ENCODE data around the gene RIN1. TPM values are rescaled to one million over a fixed set of nuclear protein-coding genes. Genes with fewer than 3 reads are reported as not detected.
A peak's percentile ranks its signal among the peaks of the same experiment; 100 is the strongest.

RIN1 gene
- polyA plus RNA-seq, 1 donor (not counting 4 experiments of a cell fraction or from before 2014, with no cell fraction given), result 10.6 TPM

DNA sequence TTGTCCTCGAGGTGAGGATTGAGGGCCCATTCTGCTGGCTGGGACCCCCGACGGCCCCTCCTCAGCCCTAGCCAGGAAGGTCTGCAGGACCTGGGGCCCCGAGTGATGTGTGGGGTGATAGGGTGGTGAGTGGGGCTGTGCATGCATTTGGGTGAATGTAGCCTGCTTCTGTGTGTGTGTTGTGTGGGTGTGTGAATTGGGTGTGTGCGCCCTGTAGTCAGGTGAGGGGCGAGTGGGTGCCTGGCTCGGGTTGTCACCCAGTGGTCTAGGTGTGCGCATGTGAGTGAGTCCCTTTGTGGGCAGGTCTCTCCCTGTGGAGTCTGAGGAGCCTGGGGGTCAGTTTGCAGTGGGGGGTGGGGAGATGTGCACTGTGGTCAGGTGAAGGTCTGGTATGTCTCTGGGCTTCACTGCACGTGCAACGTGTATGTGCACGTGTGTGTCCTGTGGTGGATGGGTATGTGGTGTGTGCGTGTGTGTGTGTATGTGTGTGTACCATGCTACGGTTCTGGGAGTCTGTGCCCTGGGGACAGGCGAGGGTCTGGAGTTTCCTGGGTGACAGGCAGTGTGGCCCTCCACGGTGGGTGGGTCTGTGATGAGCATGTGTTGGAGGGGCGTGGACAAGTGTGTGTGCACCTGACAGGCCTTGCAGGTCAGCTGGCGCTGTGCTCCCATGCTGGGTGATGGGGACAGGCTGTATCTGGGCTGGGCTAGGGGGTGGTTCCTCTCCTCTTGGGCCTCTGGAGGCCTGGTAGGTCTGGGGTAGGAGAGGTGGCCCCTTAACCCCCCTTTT lies 43.5 kb downstream of the RIN1 start:
- Histone ChIP-seq H3K27me3 (ENCODE audit: control insufficient read depth, extremely low read depth, insufficient read depth, low read length) (peaks cover 29% of the 10 kb centered on the region), H4K20me1 (ENCODE audit: control insufficient read depth, extremely low read depth, insufficient read depth, low read length) (no peaks in the 10 kb centered on the region), H3K27ac (ENCODE audit: control insufficient read depth, insufficient read depth, low read length) (no peak overlapping the region), H3K4me3 (ENCODE audit: control insufficient read depth in 2 of 3, extremely low read depth in 1 of 3, insufficient read depth in 2 of 3, low read depth in 1 of 3, low read length in 3 of 3) (no peak overlapping the region), H3K4me1 (ENCODE audit: control insufficient read depth, extremely low read depth, insufficient read depth, low read length) (peaks cover 13% of the 10 kb centered on the region), H3K4me2 (ENCODE audit: control insufficient read depth, extremely low read depth, insufficient read depth, low read depth, low read length) (no peak overlapping the region), H3K9me1 (ENCODE audit: control insufficient read depth, extremely low read depth, insufficient read depth, low read length) (no peaks in the 10 kb centered on the region), H3K79me2 (ENCODE audit: control insufficient read depth, insufficient read depth, low read length) (peaks cover 10% of the 10 kb centered on the region), H3K36me3 (ENCODE audit: control insufficient read depth in 2 of 2, extremely low read depth in 1 of 2, insufficient read depth in 2 of 2, low read length in 2 of 2) (peaks cover under 1 to 1% of the 10 kb centered on the region in 2 experiments), H3K9me3 (ENCODE audit: control insufficient read depth, low read depth, low read length) (no peaks in the 10 kb centered on the region), H3K9ac (ENCODE audit: control insufficient read depth, extremely low read depth, insufficient read depth, low read length) (no peak overlapping the region), H2AFZ (ENCODE audit: control insufficient read depth, low read length) (no peak overlapping the region)
- FAIRE-seq, result no peak
- TF ChIP-seq, protein P1, sequence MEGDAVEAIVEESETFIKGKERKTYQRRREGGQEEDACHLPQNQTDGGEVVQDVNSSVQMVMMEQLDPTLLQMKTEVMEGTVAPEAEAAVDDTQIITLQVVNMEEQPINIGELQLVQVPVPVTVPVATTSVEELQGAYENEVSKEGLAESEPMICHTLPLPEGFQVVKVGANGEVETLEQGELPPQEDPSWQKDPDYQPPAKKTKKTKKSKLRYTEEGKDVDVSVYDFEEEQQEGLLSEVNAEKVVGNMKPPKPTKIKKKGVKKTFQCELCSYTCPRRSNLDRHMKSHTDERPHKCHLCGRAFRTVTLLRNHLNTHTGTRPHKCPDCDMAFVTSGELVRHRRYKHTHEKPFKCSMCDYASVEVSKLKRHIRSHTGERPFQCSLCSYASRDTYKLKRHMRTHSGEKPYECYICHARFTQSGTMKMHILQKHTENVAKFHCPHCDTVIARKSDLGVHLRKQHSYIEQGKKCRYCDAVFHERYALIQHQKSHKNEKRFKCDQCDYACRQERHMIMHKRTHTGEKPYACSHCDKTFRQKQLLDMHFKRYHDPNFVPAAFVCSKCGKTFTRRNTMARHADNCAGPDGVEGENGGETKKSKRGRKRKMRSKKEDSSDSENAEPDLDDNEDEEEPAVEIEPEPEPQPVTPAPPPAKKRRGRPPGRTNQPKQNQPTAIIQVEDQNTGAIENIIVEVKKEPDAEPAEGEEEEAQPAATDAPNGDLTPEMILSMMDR (optimal IDR thresholded peaks at IDR 0.05 in 1 of 3, IDR thresholded peaks at IDR 0.05 in 1 of 3, conservative IDR thresholded peaks at IDR 0.05 in 1 of 3; ENCODE audit: extremely low read depth in 1 of 3, insufficient read depth in 2 of 3, low read length in 3 of 3), result no peak
- peak; percentile 5 for TF ChIP-seq EZH2 (IDR thresholded peaks at IDR 0.05; ENCODE audit: low read length)
- DNase-seq (ENCODE audit: low read depth, low spot score), result no peak
- dilution Hi-C loops (cut with MboI; ENCODE audit: extremely low pct_ligation_motif_present, low sequenced_read_pairs), result no loop called here

DNA sequence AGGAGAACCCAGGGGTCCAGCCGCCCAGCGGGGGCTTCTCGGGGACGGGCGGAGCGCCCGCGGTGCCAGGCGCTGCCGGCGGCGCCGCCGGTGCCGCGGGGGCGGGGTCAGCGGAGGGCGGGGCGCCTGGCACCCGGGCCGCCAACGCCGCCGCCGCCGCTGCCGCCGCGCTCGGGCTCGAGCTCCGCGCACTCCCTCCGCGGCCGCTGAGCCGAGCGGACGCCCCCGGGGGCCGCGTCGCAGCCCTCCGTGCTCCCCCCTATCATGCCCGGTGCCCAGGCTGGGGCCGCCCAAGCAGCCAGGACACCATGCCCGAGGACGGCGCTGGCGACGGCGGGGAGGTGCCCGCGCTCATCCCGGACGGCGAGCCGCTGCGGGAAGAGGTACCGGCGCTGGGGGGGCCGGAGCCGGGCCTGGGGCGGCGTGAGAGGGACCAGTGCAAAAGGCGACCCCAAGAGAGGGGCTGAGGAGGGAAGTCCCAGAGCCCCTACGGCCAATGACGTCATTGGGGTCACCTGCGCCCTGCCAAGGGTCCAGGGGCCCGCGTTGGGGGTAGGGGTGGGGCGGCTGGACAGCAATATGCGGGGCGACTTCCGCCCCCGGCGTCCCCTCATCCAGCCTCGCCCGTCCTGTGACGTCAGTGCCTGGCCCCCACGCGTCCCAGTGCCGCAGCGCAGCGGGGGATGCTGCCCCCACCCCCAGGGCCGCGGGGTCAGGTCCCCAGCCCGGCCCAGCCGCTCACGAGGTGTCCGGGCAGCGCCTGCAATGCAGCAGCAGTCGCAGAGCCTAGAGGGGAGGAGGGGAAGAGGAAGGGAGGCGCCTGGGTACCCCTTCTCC lies 44.3 kb downstream of the RIN1 start, which contains the start of gene TMEM151A:
TSS of gene TMEM151A (plus strand) at position 189 of the 837 bp plus-strand sequence. CDS start at position 309, 120 bp downstream.
- H3K27ac ChIP-seq (ENCODE audit: control insufficient read depth, insufficient read depth, low read length), result no peak within 1 kb of the TSS
- H3K4me1 ChIP-seq (ENCODE audit: control insufficient read depth, extremely low read depth, insufficient read depth, low read length), result peaks cover 16% of the 10 kb centered on the region
- DNase-seq (ENCODE audit: low read depth, low spot score), result no peak
- TF ChIP-seq, protein P1 (optimal IDR thresholded peaks at IDR 0.05 in 1 of 3, IDR thresholded peaks at IDR 0.05 in 1 of 3, conservative IDR thresholded peaks at IDR 0.05 in 1 of 3; ENCODE audit: extremely low read depth in 1 of 3, insufficient read depth in 2 of 3, low read length in 3 of 3), result no peak
- peak; percentile 17 for TF ChIP-seq EZH2 (IDR thresholded peaks at IDR 0.05; ENCODE audit: low read length)
- no peak for FAIRE-seq
- peak within 1 kb of the TSS; percentile 60 for H3K4me2 ChIP-seq (ENCODE audit: control insufficient read depth, extremely low read depth, insufficient read depth, low read depth, low read length)
- dilution Hi-C loops (cut with MboI; ENCODE audit: extremely low pct_ligation_motif_present, low sequenced_read_pairs), result no loop called here
- H2AFZ ChIP-seq (ENCODE audit: control insufficient read depth, low read length), result peak within 1 kb of the TSS; percentile 22
- H3K4me3 ChIP-seq (ENCODE audit: control insufficient read depth in 2 of 3, extremely low read depth in 1 of 3, insufficient read depth in 2 of 3, low read depth in 1 of 3, low read length in 3 of 3), result peak within 1 kb of the TSS; percentile 25 to 44 (median 43)
- H3K36me3 ChIP-seq (ENCODE audit: control insufficient read depth in 2 of 2, extremely low read depth in 1 of 2, insufficient read depth in 2 of 2, low read length in 2 of 2), result peaks cover 1 to 4% of the 10 kb centered on the region in 2 experiments
- no peaks in the 10 kb centered on the region for H3K9me3 ChIP-seq (ENCODE audit: control insufficient read depth, low read depth, low read length)
- H4K20me1 ChIP-seq (ENCODE audit: control insufficient read depth, extremely low read depth, insufficient read depth, low read length), result no peaks in the 10 kb centered on the region
- H3K9me1 ChIP-seq (ENCODE audit: control insufficient read depth, extremely low read depth, insufficient read depth, low read length), result no peaks in the 10 kb centered on the region
- H3K27me3 ChIP-seq (ENCODE audit: control insufficient read depth, extremely low read depth, insufficient read depth, low read length), result peaks cover 29% of the 10 kb centered on the region
- H3K79me2 ChIP-seq (ENCODE audit: control insufficient read depth, insufficient read depth, low read length), result peaks cover 18% of the 10 kb centered on the region
- H3K9ac ChIP-seq (ENCODE audit: control insufficient read depth, extremely low read depth, insufficient read depth, low read length), result no peak within 1 kb of the TSS

Measured in keratinocyte (primary cell).